C4-2B (cell line): Measurements from ENCODE around the gene TTC39A.
A peak's percentile ranks its signal among the peaks of the same experiment; 100 is the strongest.

ENCODE experiments used
- ZFX ChIP-seq: fragments of 450-650 bp; IDR thresholded peaks from 2 replicates; pipeline ENCODE4 v1.6.1; 2017
- TF ChIP-seq, protein P1 (sequence below): fragments of 450-650 bp; conservative IDR thresholded peaks from 2 replicates; pipeline ENCODE4 v1.5.1; 2017; ENCODE audit warnings: mild to moderate bottlenecking

DNA sequence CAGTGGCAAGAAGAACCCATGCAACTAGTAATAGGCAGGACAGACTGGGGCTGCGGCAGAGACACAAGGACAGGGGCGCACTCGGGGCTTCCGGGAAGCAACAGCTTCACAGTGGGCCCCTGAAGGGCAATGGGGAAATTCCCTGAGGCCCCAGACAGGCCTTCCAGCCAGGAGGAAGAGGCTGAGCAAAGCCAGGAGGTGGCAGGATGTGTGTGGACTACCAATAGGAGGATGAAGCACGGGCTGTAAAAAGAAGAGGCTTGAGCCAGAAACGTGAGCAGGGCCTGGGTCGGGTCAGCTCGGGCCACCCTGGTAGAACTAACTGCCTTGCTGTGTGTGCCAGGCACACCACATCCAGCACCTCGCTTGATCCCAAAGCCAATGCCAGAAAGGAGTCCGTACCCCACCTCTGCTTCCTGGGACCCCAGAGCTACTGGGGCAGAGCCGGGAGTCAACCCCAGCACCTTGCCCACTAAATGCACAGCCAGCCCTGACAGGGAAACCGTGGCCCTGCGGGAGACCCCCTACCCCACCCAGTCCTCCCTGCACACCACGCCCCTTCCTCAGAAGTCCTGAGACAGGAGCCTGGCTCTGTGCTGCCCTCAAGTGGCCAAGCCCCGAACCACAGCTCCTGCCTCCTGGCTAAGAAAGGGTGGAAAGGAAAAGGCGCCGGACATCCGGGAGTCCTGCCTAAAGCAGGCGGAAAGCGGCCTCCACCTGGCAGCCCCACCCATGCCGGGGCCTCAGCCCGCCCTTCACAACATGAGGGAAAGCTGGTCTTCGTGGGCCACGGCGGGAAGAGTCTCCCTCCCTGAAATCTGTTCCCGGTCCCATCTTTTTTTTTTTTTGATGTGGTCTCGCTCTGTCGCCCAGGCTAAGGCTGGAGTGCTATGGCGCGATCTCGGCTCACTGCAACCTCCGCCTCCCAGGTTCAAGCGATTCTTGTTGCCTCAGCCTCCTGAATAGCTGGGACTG, 33.7 kb downstream of the TTC39A start:
- TF ChIP-seq, protein P1, sequence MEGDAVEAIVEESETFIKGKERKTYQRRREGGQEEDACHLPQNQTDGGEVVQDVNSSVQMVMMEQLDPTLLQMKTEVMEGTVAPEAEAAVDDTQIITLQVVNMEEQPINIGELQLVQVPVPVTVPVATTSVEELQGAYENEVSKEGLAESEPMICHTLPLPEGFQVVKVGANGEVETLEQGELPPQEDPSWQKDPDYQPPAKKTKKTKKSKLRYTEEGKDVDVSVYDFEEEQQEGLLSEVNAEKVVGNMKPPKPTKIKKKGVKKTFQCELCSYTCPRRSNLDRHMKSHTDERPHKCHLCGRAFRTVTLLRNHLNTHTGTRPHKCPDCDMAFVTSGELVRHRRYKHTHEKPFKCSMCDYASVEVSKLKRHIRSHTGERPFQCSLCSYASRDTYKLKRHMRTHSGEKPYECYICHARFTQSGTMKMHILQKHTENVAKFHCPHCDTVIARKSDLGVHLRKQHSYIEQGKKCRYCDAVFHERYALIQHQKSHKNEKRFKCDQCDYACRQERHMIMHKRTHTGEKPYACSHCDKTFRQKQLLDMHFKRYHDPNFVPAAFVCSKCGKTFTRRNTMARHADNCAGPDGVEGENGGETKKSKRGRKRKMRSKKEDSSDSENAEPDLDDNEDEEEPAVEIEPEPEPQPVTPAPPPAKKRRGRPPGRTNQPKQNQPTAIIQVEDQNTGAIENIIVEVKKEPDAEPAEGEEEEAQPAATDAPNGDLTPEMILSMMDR, result peak; percentile 98
- TF ChIP-seq ZFX, result no peak
